H1 (cell line): Measurements from ENCODE around the gene NEK9.

Experiments used
- CBX5 ChIP-seq: fragments of 300-800, 300-1000 bp; sonication (generic); IDR thresholded peaks from 2 replicates; pipeline ENCODE4 v1.7.1; 2016; ENCODE audit warnings: antibody characterized with exemption, low read length, low read depth
- CEBPB ChIP-seq: IDR thresholded peaks from 2 replicates; pipeline ENCODE4 v1.6.1; 2012; ENCODE audit warnings: low read depth, low read length
- CHD1 ChIP-seq: IDR thresholded peaks from 2 replicates; pipeline ENCODE4 v1.6.1; 2012; ENCODE audit warnings: low read depth, low read length, improper control_type of control experiment
- POLR2A ChIP-seq, 2 experiments: IDR thresholded peaks; 1 replicate in 1 of 2; 2 replicates in 1 of 2; pipeline ENCODE4 v1.6.1; 2011; ENCODE audit warnings: low read depth in 2 of 2, low read length in 2 of 2, mild to moderate bottlenecking in 2 of 2; ENCODE audit errors: control extremely low read depth in 1 of 2
- POLR2AphosphoS5 ChIP-seq: IDR thresholded peaks from 2 replicates; pipeline ENCODE4 v1.6.1; 2011; ENCODE audit warnings: low read depth, low read length
- TF ChIP-seq, protein P1 (sequence below), 3 experiments: IDR thresholded peaks; 1 replicate in 2 of 3; 2 replicates in 1 of 3; pipeline versions ENCODE4 v1.5.1 to v1.6.1; 2011; ENCODE audit warnings: low read length in 3 of 3, mild to moderate bottlenecking in 3 of 3, inconsistent platforms in 2 of 3, low read depth in 1 of 3, moderate library complexity in 1 of 3; ENCODE audit not compliant: insufficient read depth in 1 of 3; ENCODE audit errors: control extremely low read depth in 1 of 3

- TF ChIP-seq POLR2A (IDR thresholded peaks at IDR 0.05; ENCODE audit: control extremely low read depth in 1 of 2, low read depth in 2 of 2, low read length in 2 of 2) (no peak), CBX5 (no peak), CEBPB (no peak), CHD1 (no peak), POLR2AphosphoS5 (no peak)
- TF ChIP-seq, protein P1, sequence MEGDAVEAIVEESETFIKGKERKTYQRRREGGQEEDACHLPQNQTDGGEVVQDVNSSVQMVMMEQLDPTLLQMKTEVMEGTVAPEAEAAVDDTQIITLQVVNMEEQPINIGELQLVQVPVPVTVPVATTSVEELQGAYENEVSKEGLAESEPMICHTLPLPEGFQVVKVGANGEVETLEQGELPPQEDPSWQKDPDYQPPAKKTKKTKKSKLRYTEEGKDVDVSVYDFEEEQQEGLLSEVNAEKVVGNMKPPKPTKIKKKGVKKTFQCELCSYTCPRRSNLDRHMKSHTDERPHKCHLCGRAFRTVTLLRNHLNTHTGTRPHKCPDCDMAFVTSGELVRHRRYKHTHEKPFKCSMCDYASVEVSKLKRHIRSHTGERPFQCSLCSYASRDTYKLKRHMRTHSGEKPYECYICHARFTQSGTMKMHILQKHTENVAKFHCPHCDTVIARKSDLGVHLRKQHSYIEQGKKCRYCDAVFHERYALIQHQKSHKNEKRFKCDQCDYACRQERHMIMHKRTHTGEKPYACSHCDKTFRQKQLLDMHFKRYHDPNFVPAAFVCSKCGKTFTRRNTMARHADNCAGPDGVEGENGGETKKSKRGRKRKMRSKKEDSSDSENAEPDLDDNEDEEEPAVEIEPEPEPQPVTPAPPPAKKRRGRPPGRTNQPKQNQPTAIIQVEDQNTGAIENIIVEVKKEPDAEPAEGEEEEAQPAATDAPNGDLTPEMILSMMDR (IDR thresholded peaks at IDR 0.05; ENCODE audit: control extremely low read depth in 1 of 3, insufficient read depth in 1 of 3, low read depth in 1 of 3, low read length in 3 of 3), result no peak
Measured at GRCh38 chr14:75121552-75121951, 5.3 kb downstream of the NEK9 start.
